Endothelial cell (in vitro differentiated cells): ENCODE data around the gene DAZL. TPM values are rescaled to one million over a fixed set of nuclear protein-coding genes. Genes with fewer than 3 reads are reported as not detected.

Experiments
- DNase-seq: peaks from one replicate; pipeline ENCODE4 v3.0.0; 2021; ENCODE audit warnings: low spot score
- H3K27ac Mint-ChIP-seq: one replicate; pipeline ENCODE4 v1.8.0; 2021; ENCODE audit warnings: mixed read lengths, inconsistent platforms; ENCODE audit not compliant: unreplicated experiment
- H3K27me3 Mint-ChIP-seq: one replicate; pipeline ENCODE4 v1.8.0; 2021; ENCODE audit warnings: mild to moderate bottlenecking, moderate library complexity, mixed read lengths, inconsistent platforms; ENCODE audit not compliant: unreplicated experiment
- H3K36me3 Mint-ChIP-seq: one replicate; pipeline ENCODE4 v1.8.0; 2021; ENCODE audit warnings: mild to moderate bottlenecking, low read depth, mixed read lengths, inconsistent platforms; ENCODE audit not compliant: unreplicated experiment
- H3K4me1 Mint-ChIP-seq: one replicate; pipeline ENCODE4 v1.8.0; 2021; ENCODE audit warnings: mild to moderate bottlenecking, mixed read lengths, inconsistent platforms; ENCODE audit not compliant: unreplicated experiment
- H3K4me3 Mint-ChIP-seq: one replicate; pipeline ENCODE4 v1.8.0; 2021; ENCODE audit warnings: mild to moderate bottlenecking, mixed read lengths, inconsistent platforms; ENCODE audit not compliant: unreplicated experiment
- H3K9me3 Mint-ChIP-seq: one replicate; pipeline ENCODE4 v1.8.0; 2021; ENCODE audit warnings: mixed read lengths, inconsistent platforms; ENCODE audit not compliant: unreplicated experiment
- total RNA-seq: library from RNA; stranded (reverse); fragmentation: NEBNext Ultra II Directional; extraction: Animal tissue kit (Norgen Biotek cat#: 25700); gene quantifications from one replicate; pipeline ENCODE4 v1.2.1, GENCODE V29; 2021; ENCODE audit not compliant: unreplicated experiment
- TF ChIP-seq, protein P1 (sequence below): fragments of 200-600 bp; sonication (generic); IDR thresholded peaks from one replicate; pipeline ENCODE4 v1.5.0; 2021; ENCODE audit warnings: antibody characterized with exemption; ENCODE audit not compliant: unreplicated experiment

The DAZL gene
- total RNA-seq, 1 donor from 2014 or later: 0.33 TPM

DNA sequence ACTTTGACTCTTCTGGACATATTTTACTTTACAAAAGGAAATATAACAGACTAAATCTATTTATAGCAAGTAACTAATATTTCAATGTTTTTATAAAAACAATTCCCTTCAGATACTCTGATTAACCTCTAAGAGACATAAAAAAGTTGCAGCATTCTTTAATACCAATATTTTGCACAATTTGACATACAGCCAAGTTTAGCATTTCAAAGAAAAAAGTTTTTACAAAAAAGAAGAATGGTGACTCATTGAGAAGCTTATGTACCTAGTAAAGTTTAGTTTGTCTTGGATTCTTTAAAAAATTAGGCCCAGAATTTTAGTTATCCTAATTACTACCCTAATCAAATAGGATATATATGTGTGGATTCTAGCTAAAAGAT, 17.6 kb downstream of the DAZL start:
- Mint-ChIP-seq H3K4me1 (no peaks in the 10 kb centered on the region), H3K36me3 (no peaks in the 10 kb centered on the region), H3K4me3 (no peak overlapping the region), H3K9me3 (no peaks in the 10 kb centered on the region), H3K27ac (no peak overlapping the region), H3K27me3 (no peaks in the 10 kb centered on the region)
- TF ChIP-seq, protein P1, sequence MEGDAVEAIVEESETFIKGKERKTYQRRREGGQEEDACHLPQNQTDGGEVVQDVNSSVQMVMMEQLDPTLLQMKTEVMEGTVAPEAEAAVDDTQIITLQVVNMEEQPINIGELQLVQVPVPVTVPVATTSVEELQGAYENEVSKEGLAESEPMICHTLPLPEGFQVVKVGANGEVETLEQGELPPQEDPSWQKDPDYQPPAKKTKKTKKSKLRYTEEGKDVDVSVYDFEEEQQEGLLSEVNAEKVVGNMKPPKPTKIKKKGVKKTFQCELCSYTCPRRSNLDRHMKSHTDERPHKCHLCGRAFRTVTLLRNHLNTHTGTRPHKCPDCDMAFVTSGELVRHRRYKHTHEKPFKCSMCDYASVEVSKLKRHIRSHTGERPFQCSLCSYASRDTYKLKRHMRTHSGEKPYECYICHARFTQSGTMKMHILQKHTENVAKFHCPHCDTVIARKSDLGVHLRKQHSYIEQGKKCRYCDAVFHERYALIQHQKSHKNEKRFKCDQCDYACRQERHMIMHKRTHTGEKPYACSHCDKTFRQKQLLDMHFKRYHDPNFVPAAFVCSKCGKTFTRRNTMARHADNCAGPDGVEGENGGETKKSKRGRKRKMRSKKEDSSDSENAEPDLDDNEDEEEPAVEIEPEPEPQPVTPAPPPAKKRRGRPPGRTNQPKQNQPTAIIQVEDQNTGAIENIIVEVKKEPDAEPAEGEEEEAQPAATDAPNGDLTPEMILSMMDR: no peak
- no peak for DNase-seq

DNA sequence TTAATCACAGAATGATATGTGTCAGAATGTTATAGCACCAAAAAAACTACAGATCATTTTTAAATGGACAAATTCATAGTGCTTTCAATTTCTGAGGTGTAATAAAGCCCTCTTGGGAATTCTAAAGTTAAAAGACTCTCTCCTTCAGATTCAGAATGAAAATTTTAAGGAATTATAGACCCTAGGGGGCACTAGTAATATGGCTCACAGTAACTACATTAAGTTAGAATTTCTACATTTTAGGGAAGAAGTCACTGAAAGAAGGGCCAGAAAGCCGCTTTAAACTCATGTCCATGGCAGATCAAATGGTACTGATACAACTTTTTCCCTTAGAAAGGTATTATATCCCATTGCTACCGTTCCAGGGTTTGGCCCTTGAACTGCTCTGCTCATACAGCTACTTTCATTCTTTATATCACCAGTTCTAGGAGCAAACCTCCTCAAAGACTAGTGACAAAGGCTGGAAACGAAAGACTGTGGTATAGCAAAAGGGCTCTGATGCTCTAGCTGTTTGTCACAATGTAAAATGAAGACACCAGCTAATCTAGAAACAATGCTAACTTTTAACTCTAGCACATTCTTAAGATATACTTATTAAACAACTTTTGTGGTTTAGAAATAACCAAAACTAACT, 18.1 kb downstream of the DAZL start:
- Mint-ChIP-seq H3K36me3 (no peaks in the 10 kb centered on the region), H3K4me3 (no peak overlapping the region), H3K9me3 (no peaks in the 10 kb centered on the region), H3K4me1 (no peaks in the 10 kb centered on the region), H3K27me3 (no peaks in the 10 kb centered on the region), H3K27ac (no peak overlapping the region)
- DNase-seq: no peak
- TF ChIP-seq, protein P1: no peak

DNA sequence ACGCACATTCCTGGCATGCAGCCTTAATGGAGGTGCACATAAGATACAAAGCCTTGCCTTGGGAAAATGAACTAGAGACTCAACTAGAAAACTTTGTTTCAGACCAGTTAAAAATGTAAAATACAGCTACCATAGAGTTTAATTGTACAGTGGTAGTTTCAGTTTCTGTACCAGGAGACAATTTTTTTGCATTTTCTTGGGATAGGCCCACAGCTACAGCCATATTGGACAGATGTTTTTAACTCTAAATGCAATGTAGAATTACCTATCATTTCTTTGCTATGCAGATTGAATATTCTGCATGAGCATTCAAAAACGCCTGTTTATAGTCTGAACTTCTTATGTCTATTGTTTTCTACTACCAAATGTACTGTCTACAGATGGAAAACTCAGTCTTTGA, 20.3 kb downstream of the DAZL start:
- TF ChIP-seq, protein P1: no peak
- Mint-ChIP-seq H3K4me3 (no peak overlapping the region), H3K27ac (no peak overlapping the region), H3K27me3 (no peaks in the 10 kb centered on the region), H3K36me3 (no peaks in the 10 kb centered on the region), H3K9me3 (no peaks in the 10 kb centered on the region), H3K4me1 (no peaks in the 10 kb centered on the region)
- no peak for DNase-seq

DNA sequence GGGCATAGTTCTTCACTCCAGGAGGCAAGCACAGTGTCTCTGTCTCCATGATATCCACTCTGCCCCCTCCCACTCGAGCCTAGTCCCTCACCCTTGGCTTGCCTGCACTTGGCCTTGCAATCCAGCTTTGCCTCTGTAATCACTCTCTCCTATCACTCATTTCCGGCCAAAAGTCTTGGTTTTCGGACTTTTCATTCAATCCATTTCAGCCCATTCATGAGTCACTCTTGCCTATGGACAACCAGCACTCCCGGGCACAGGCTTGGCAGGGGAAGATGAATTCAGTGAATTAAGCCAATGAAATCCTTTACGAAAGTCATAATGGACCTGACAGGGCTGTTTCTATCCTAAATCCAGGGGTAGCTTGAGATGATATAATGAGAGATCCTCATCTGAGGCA, 21.7 kb downstream of the DAZL start:
- Mint-ChIP-seq H3K36me3 (no peaks in the 10 kb centered on the region), H3K4me3 (no peak overlapping the region), H3K27ac (no peak overlapping the region), H3K4me1 (no peaks in the 10 kb centered on the region), H3K27me3 (no peaks in the 10 kb centered on the region), H3K9me3 (no peaks in the 10 kb centered on the region)
- no peak for DNase-seq
- TF ChIP-seq, protein P1: no peak

DNA sequence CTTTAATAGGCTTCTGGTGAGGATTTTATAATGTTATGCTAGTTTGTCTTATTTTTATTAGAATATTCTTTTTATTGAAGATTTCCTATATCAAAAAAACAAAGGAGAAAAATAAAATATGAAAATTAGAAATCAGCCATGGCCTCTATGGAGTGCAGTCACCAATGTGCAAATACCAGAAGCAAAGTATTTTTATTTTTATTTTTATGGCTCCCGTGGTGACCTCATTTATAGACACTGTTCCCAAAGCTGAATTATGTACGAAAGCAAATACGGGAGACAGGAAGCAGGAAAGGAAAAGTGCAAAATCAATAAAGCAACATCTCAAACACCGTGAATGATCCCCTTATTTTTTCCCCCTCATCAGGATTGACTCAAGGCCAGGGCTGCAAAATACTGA, 35.1 kb downstream of the DAZL start:
- no peaks in the 10 kb centered on the region for H3K27me3 Mint-ChIP-seq
- DNase-seq: no peak
- H3K4me1 Mint-ChIP-seq: peaks cover 3% of the 10 kb centered on the region
- H3K4me3 Mint-ChIP-seq: no peak overlapping the region
- no peaks in the 10 kb centered on the region for H3K9me3 Mint-ChIP-seq
- TF ChIP-seq, protein P1: no peak
- no peak overlapping the region for H3K27ac Mint-ChIP-seq
- no peaks in the 10 kb centered on the region for H3K36me3 Mint-ChIP-seq
